IPS-NIHi7 (cell line): ENCODE results near the gene UBE2O.

Experiments used
- DNase-seq: peaks from one replicate; pipeline ENCODE4 v3.0.0; 2012; ENCODE audit warnings: mixed read lengths; ENCODE audit errors: extremely low spot score

The UBE2O gene

DNA sequence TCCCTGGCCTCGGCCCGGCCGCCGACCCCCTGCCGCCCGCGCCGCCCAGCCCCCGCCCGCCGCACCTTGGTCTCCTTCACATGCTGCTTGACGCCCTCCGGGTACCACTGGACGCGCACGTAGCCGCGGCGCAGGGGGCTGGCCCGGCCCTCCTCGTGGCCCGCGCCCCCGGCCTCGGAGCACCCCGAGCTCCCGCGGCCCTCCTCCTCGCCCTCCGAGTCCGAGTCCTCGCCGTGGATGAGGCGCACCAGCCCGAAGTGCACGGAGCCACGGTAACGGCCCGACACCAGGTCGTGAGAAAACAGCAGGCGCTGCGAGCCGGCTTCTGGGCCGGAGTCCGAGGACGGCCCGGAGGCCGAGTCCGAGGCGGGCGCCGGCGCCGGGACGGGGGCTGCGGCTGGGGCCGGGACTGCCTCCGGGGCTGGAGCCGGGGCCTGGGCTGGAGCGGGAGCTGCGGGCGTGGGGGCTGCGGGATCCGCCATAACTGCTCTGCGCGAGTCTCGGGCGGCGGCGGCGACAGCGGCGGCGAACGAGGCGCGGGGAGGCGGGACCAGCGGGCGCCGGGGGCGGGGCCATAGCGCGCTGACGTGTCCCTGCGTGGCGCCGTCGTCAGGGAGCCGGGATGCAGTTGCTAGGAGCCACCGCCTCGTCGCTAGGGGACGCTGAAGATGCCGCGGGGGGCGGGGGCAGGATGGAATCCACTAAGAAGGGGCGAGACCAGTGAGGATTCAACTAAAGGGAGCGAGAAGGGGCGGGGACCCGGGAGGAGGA lies at the start of gene UBE2O:
TSS of gene UBE2O (minus strand) at position 493 of the 771 bp plus-strand sequence. CDS start at position 482, 11 bp downstream.
- peak; percentile 98 for DNase-seq

DNA sequence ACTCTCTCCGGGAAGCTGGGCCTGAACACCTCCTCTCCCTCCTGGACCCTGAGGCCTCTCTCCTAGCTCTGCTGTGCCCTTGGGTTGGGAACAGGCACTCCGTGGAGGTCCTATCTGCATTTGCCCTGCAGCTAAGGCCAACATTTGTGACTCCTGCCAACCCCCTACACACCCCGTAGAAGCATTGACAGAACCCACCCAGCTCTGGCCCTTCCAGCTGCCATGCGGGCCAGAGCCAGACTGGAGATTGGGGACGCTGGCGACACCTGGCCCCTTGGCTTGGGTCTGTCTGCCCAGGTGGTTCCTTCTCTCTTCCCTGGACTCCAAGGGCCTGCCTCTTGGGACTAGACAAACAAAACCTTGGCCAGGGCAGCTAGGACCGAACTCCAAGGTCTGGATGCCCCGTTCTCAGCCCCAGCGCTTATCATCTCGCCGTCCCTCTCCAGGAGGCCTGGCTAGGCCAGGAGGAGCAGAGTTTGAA lies 48.9 kb upstream of the UBE2O start:
- no peak for DNase-seq

DNA sequence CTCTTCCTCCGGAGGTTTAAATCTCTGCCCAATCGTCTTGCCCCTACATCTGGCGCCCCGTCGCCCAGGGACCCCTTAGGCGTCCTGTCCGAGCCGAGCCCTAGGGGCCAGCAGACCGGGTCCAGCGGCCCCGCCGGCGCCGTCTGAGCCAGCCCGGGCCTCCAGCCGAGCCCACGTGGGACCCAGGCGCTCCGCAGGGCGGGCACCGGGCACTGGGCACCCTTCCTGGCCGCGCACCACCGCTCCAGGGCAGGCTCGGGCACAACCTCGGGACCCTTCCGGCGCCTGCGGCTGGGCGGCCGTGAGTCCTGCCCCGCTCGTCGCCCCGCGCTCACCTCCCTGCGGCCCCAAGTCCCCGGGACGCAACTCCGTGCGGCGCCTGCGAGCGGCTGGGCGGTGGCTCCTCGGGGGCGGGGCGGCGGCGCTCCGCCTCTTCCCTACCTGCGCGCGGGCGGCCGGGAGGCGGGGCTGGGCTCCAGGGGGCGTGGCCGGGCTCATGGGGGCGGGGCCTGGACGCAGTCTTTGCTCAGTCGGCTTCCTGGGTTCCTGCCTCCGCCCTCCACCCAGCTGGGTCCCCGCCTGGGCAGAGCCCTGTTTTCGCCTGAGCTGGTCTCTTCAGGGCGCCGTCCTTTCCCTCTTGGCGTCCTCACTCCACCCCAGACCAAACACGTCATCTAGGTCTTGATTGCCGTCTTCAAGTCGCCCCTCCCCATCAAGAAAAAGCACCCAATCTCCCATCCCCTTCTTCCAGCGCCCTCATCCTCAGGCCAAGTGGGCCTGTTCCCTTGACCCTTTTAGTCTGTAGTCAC lies 48.3 kb upstream of the UBE2O start, which contains the start of gene RHBDF2:
TSS of gene RHBDF2 (minus strand) at position 406 of the 809 bp plus-strand sequence. CDS start 19,899 bp downstream, outside the sequence.
- peak; percentile 95 for DNase-seq

DNA sequence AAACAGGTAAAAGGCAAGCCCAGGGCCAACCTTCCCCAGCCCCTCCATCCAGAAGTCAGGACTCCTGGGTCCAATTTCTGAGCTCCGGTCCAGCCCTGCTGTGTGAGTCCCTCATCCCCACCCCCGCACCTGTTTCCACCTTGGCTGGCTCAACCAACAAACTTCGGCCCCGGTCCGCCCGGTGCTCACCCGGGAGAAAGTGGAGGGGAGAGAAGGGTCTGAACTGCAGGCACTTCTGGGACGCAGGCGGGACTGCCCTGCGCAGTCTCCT lies 47.7 kb upstream of the UBE2O start:
- DNase-seq = no peak

DNA sequence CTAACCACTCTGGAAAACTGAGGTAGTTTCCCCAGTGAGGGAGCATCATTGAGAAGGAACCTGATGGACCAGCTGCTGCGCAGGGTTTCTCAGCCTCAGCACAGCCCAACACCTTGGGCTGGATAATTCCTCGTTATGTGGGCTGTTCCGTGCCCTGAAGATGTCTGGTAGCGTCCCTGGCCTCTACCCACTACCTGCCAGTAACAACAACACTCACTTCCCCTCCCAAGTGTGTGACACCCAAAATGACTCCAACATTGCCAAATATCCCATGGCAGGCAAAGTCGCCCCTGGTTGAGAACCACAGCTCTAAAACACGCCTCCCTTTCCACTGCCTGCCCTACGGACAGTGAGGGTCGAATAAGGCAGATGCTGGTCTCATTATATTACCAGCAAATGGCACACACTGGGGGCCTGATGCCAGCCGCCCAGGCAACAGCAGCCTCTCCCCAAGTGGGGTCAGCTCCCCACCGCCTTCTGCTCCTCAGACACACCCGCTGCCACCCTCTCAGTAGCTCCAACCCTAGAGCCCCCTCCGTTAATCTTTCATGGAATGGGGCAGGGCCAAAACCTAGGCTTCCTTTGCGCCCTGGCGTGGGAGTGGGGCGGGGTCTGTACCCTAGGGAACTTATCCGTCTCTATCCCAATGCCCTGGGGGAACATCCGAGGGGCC lies 47.3 kb upstream of the UBE2O start:
- no peak for DNase-seq

DNA sequence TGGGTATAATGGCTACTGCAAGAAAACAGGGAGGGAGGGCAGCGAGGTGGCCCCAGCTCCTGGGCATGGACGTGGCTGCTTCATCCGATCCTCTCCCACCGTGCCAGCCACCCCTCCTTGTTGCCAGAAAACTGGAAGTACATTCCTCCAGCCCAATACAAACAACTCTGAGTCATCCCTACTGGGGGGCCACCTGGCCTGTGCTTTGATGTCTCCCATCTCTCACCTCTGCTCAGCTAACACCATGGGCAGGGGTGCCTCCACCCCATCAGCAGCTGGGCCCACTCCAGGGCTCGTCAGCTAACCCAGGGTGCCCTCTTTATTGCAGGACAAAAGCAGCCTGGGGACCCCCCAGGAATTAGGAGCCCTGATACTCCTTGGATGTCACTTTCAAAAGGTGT lies 46.3 kb upstream of the UBE2O start:
- no peak for DNase-seq

DNA sequence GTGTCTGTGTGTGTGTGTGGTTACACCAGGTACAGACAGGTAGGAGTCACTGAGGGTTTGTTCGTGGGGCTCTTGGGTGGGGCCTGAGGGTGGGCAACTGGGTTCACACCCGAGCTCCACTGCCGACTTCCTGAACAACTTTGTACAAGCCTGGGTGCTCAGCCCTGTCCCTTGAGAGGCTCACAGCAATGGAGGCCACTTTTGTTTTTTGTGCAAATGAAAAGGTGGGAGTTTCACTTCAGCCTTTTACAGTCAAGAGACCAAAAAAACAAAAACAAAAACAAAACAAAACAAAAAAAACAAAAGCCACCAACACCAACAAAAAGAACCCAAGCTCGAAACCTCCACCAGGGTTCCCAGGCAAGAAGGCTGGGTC lies 45.9 kb upstream of the UBE2O start:
- DNase-seq = no peak

DNA sequence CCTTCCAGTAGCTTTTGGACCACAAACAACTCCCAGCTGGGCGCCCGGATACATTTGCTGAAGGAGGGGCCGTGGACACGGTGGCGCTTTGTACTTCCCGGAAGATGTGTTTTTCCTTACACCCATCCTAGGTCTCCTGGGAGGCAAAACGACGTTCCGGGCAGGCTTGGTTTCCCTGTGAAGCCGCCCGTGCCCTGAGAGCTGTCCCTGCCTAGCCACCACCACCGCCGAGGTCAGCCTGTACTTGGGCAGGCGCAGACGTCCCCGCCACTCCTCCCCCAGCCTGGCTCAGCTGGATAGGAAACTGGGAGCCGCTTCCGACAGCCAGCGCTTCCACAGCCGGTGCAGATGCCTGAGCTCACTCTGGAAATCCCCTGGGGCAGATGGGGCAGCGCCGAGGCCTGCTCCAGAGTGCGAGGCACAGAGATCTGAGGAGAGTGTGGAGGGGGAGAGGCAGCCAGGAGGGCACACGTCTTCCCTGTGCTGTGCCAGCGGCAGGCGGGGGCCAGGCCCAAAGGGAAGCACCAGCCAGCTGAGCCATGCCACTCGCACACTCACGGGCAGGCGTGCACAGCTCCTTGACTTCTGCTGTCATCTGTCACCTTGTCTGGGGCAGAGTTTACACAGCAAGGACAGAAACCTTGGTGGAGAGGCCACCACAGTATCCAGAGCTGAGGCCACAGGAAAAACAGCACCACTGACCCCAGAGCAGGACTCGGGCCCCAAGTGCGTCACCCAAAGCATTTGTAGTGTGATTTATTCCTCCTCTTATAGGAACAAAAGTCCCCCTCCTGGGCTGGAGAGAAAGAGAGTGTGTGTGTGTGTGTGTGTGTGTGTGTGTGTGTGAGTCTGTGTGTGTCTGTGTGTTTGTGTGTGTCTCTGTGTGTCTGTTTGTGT lies 45.3 kb upstream of the UBE2O start:
- peak; percentile 73 for DNase-seq

DNA sequence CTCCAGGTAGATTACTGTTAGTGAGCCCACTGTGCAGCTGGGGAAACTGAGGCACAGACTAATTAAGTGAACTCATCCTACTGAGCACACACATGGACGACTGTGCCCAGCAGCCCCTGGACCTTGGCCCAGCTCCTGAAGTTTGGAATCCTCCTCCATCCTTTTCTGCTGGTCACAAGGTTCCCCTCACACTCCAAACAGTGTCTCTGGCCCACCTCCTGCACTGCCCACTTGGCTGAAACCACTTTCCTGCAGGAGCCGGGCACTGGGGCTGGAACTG lies 44.7 kb upstream of the UBE2O start:
- DNase-seq = no peak

DNA sequence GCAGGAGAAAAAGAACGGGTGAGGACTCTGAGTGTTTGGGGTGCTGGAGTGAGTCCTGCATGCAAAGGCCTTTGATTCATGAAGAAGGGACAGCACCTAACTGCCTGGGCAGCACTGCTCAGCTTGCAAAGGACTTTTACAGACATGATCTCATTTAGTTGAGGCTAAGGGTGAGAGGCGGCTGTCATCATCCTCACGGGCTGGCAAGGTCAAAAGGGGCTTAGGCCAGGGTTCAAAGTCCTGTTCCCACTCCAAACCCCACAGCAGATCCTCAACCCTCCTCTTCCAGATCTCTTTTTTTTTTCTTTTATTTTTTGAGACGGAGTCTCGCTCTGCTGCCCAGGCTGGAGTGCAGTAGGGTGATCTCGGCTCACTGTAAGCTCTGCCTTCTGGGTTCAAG lies 43.5 kb upstream of the UBE2O start:
- no peak for DNase-seq

DNA sequence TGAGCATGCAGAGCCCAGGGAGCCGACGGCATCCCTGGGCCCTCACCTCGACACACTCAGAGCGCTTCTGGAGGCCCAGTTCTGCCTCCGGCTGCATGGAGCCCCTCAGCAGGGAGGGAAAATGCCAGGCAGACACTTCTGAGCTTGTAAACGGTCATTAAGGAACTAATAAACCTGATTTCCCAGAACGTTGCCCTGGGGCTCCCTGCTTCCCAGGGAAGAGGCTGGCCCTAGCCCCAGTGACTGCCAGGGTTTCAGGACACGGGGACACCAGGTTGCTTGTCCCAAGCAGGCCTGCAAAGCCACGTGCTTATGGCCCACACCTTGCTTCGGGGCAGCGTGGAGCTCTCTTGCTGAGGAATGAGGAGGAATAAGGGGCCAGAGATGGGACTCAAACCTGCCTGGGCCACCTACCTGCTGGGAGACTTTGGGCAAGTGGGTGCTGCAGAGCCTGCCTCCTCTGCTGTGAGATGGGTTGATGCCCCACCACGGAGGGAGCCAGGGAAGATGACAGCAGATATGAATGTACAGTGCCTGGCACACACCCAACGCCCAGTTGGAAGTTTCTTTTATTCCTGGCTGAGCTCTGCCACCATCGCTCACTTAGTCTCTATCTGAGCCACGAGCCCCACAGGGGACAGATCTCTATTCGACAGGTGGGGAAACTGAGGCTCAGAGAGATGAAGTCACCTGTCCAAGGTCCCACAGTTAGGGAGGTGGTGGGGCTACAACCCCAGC lies 42.9 kb upstream of the UBE2O start:
- no peak for DNase-seq

DNA sequence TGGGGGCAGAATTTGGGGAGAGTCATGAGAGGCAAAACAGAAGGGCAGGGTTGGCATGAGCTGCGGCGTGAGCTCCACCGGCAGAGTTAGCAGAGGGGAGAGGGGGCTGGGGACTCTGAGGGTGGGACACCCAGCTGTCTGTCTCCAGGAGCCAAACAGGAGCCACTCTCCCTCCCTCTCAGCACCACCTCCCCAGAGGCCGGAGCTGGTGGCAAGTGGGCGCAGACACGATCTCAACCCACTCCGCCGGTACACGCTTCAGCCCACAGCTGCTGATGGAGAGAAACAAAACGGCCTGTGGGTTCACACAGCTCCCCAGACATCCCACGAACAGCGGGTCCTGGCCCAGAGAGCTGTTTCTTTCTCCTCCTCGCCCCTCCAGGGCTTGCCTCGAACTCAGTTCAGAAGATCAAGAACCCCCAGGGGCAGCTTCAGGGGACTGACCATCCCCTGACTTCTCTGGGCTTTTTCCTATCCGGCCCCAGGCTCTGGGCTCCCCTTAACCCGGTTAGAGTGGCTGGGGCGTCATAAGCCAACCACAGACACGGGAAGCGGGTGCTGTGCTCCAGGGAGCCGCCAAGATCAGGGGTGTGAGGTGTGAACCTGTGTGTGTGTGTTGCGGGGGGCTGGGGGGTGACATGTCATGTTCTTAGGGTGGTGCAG lies 40.7 kb upstream of the UBE2O start:
- DNase-seq = no peak

DNA sequence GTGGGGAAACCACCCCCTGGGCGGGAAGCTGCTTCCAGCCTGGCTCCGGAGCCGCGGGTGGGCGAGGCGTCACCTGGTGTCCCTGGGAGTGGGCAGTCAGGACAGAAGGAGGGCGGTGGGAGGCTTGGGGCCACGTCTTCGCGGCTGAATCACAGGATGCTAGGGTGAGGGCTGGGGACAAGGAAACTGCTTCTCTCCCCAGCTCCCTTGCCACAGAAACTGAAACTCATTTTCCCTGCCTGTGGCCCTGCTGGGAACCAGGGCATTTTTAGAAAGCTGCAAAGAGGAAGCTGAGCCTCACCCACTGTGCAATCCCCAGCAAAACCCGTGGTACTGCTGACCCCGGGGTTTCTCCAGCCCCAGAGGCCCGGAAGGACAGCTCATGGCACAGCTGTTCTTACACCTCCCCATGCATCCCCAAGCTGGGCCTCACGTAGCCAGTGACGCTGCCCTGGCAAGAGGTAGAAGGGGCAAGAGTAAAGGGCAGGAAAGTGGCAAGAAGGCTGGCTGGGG lies 40.1 kb upstream of the UBE2O start:
- DNase-seq = no peak

DNA sequence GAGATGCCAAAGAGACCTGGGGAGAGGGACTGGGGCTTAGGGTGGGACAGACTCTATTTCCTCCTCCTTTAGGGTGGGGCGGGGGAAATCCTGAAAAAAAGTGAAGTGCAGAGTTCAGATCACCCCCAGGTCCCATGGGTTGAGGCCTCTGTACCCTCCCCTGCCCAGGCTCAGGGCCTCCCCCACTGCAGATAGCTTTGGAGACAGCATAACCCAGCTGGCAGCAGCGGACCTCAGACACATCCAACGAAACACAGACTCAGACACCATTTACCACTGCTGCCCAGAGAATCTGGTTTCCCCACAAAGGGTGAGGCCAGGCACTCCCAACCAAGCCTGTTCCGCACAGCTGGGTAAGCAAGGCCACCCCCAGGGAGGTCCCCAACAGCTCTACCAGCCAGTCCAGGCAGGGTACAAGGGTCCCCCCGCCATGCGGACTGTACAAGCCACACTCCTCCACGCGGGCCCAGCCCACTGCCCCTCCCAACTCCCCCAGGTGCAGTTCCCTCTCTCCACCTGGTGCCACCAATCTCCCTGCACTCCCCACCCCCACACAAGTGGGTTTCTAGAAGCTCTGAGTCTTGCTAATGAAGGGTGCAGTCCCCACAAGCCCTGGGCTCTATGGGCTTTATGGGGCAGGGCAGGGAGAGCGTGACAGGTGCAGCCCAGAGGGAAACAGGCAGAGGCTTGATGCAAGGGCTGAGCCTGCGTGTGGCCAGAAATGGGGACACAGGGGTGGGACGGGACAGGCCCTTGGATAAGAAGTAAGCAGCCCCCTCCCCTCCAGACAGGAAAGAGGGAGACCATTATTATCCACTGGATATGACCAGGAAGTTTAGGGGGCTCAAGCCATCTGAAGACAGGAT lies 39.4 kb upstream of the UBE2O start:
- DNase-seq = no peak

DNA sequence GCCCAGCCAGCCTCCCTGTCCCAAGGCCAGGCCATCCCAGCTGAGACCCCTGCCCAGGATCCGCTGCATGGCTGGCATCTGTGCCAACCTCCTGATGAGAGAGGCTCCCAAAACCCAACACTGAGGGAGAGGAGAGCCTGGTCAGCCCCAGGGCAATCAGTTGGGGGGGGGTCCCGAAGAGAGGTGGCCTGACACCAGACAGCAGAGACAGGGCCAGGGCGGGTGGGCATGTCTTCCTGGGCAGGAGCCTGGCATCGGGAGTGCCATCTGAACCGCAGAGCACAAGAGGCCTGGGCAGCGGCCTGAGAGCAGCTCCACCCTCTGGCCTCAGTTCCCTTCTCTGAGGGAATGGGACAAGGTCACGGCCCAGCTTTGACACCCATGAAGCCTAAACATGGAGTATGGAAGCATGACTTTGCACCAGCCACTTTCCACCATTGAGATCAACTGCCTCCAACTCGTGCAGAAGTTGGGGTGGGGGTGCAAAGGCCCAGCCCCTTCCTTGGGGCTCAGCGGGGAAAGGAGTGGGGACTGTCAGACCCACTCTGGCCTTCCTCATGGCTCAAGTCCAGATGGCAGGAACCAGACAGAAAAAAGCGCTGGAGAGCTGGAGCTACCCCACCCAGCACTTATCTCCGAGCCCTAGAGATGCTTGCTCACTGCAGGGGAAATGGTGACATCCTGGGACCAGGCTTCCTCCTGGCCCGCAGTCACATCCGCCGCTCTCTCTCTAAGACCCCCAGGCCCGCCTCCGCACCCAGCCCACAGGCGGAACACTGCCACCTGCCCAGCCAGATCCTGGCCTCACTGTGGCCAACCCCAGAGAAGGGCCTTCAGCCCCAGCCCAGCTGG lies 38.5 kb upstream of the UBE2O start:
- no peak for DNase-seq

DNA sequence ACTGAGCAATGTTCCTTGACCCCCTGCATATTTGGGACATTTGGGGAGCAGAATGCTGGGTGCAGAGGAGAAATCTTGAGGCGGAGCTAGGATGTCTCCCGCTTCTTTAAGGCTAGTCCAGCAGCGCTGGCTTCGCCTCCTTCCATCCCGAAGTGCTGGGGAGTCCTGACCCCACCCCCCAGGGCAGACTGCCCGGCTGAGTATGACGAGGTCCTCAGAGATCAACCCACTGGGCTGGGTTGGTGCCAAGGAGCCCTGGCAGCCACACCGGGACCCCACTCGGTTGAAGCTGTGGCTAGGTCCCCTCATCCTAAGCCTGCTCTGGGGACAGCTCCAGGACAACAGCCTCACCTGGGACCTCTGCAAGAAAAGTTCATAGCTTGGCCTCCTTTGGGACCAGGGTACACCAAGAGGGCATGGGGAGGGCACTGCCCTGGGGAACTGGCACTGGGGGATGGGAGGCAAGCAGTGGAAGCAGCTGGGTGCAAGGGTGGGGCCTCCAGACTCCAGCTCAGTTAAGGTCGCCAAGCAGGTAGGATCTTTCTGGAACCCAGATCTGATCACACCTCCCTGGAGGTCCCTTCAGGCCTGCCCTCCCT lies 37.3 kb upstream of the UBE2O start:
- DNase-seq = no peak

DNA sequence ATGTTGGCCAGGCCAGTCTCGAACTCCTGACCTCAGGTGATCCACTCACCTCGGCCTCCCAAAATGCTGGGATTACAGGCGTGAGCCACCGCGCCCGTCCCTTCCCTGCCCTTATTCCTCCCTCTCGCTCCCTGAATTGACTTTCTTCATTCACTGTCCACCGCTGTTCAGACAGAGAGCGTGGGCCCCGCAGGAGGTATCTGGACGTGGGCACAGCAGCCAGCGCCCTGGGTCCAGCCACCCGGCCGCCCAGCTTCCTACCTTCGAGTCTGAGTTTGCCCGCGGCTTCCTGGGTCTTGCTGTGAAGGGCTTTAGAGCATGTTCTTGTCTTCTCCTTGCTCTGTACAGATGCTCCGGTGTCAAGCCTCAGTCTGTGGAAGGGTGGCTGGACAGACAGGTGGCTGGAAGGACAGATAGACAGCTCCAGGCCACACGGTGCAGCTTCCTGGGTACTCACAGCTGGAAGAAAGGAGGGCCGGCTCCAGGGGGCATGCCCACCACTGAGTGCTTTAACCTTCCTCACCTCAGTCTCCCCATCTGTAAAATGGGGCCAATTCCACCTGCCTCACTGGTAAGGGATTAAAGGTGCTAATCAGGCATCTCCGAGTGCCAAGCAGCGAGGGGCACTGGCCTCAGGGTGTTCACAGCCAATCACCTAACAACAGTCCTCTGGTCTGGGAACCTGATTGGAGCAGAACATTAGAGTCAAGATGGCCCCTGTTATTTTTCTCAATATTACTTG lies 34.7 kb upstream of the UBE2O start:
- DNase-seq = no peak
